Left colon (tissue), 2 donors: ENCODE measurements around the gene ACAP2. TPM values are rescaled to one million over a fixed set of nuclear protein-coding genes. Genes with fewer than 3 reads are reported as not detected.
"Not testable (repeated sequence)": the region's sequence is repeated elsewhere in the genome, so short reads cannot be mapped to it uniquely, and the experiment has no call there.

ENCODE experiments used
- ATAC-seq: fragments of 200-7000 bp; cut with Tn5 transposase; one replicate; pipeline ENCODE4 v1.9.1; 2020; ENCODE audit warnings: mild to moderate bottlenecking, moderate library complexity
- DNase-seq, 2 donors: peaks; one replicate each; pipeline ENCODE4 v3.0.0-alpha.2; 2020
- intact Hi-C, 2 donors: fragments of 100-400 bp; cut with DNase I in 1 of 2; cut with micrococcal nuclease in 1 of 2; formaldehyde crosslinking; loops; one replicate each; pipeline versions ENCODE4 v1.11.2 to v1.14.0; 2022; cut with DNase I, micrococcal nuclease
- total RNA-seq, 2 donors: library from RNA; stranded (reverse); fragmentation: NEBNext Ultra II Directional; extraction: Animal tissue kit (Norgen Biotek cat#: 25700); gene quantifications; one replicate each; pipeline ENCODE4 v1.2.1, GENCODE V29; 2021
- donor health status: DM: no; HTN: no; CAD: no.
- donor health status: DM: yes; HTN: yes; CAD: no.

Gene ACAP2
- total RNA-seq, 2 donors from 2014 or later: 63.5 to 67.9 TPM

- DNase-seq (no peak), ATAC-seq (no peak)
- intact Hi-C loops: no loop called here
Observed at GRCh38 chr3:195312714-195313113, 130.1 kb downstream of the ACAP2 start.

- ATAC-seq: no peak
- no peak for DNase-seq
- intact Hi-C loops: no loop called here
Observed at GRCh38 chr3:195307711-195308110, 135.1 kb downstream of the ACAP2 start.

DNA sequence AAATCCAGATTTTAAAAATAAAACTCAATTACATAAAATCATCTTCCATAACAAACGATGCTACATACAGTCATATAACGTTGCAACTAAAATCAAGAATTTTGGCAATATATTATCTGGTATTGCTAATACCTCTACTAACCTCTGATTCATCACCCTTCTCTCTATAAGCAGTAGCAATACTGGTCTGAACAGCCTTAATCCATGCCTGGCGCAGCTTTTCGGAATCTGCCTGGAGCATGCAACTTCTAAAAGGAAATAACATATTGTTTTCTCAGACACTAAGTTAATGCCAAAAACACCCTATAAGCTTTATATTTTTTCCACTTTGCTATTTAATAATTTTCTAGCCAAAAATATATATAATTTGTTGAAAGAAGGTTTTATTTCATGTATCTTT, 136.5 kb downstream of the ACAP2 start:
- no peak for ATAC-seq
- DNase-seq: no peak
- intact Hi-C loops: no loop called here

GRCh38 chr3:195302431-195302830, 140.4 kb downstream of the ACAP2 start:
- ATAC-seq (no peak), DNase-seq (no peak)
- intact Hi-C loops: no loop called here

- DNase-seq (no peak), ATAC-seq (no peak)
- intact Hi-C loops: no loop called here
Observed at GRCh38 chr3:195297446-195297845, 145.4 kb downstream of the ACAP2 start.

- ATAC-seq (no peak), DNase-seq (no peak)
- intact Hi-C loops: no loop called here
Observed at GRCh38 chr3:195296662-195297061, 146.2 kb downstream of the ACAP2 start.

DNA sequence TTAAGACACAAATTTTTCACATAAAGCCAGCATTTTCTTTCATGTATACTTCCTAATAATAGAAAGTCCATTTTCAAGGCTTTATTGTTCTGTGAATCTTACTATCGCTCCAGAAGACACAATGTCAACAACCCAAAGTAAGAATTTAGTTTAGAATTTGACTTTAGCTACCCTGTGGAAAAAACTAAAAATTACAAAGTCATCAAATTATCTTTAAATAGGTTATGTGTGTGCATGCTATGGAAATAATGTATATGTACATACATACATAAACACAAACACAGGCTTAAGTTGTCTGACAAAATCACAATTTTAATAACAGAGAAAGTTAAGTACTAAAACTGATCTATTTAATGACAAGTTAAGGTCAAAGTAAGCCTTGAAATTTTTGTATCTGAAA, 151.7 kb downstream of the ACAP2 start:
- intact Hi-C loops: no loop called here

DNA sequence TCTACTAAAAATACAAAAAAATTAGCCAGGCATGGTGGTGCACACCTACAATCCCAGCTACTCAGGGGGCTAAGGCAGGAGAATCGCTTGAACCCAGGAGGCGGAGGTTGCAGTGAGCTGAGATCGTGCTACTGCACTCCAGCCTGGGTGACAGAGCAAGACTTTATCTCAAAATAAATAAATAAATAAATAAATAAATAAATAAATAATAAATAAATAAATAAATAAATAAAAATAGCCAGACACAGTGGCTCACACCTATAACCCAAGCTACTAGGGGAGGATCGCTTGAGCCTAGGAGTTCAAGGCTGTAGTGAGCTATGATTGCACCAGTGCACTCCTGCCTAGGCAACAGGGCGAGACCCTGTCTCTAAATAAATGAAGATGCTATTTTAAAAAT, 152.2 kb downstream of the ACAP2 start:
- DNase-seq, ATAC-seq, intact Hi-C loops: not testable (repeated sequence)

More for the DNA sequence above, 151.7 kb downstream of the ACAP2 start:
- no peak for DNase-seq
- no peak for ATAC-seq

GRCh38 chr3:195286115-195286872, 156.5 kb downstream of the ACAP2 start:
- DNase-seq: no peak
- intact Hi-C loops: no loop called here
- ATAC-seq: peak; percentile 79

DNA sequence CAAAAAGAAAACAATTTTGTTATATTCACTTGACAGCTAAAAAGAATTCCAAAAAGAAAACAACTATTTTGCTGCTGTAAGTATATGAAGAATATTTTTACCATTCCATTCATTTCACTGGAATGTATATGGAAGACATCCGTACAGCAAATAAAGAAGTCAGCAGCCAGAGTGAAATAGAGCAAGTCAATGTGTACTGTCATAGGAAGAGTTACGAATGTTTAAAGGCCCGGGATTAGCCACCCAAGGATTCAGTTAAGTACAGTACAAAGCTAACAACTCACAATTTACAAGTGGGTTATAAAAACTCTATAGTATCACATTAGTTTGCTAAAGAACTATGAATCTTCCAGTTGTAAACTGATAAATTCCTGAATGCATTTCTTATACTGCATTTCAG, 157.4 kb downstream of the ACAP2 start:
- ATAC-seq: peak; percentile 71
- intact Hi-C loops: no loop called here
- no peak for DNase-seq

DNA sequence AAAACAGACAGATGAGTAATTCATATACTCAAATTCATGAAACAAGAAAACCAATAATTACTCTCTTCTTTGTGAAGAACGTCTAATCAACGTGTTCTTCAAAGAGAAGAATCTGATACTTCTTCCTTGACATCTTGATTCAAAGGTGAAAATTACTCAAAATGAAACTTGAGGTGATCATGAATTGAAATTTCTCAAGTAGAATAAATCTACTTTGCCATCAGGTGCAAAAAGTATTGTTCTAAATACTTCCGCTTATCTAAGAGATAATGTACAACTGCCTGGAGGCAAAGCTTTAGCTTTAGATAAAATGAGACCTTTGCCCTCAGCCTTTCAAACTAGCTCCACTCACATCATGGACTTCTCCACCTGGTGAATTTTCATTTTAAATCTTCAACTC, 158.0 kb downstream of the ACAP2 start:
- intact Hi-C loops: no loop called here
- DNase-seq (no peak), ATAC-seq (peak; percentile 85)

DNA sequence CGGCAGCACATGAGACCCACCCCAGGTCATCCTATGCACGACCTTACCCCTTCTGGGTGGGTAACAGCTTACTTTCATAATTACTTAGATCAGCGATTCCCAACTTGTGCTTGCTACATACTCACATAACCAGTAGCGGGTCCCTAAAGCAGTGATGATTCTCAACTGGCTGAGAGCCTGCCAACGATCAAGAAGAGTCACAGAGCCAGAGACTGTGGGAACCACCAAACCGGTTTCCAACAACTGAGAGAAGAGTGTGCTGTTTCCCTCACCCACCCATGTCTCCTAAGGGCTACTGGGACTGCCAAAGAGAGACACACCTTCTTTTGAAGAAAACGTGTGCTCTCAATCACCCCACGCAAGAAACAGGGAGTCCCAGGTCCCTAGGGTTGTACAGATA, 159.9 kb downstream of the ACAP2 start:
- DNase-seq: peak in 1 of 2 donors; percentile 39
- intact Hi-C loops: no loop called here
- peak; percentile 52 for ATAC-seq

DNA sequence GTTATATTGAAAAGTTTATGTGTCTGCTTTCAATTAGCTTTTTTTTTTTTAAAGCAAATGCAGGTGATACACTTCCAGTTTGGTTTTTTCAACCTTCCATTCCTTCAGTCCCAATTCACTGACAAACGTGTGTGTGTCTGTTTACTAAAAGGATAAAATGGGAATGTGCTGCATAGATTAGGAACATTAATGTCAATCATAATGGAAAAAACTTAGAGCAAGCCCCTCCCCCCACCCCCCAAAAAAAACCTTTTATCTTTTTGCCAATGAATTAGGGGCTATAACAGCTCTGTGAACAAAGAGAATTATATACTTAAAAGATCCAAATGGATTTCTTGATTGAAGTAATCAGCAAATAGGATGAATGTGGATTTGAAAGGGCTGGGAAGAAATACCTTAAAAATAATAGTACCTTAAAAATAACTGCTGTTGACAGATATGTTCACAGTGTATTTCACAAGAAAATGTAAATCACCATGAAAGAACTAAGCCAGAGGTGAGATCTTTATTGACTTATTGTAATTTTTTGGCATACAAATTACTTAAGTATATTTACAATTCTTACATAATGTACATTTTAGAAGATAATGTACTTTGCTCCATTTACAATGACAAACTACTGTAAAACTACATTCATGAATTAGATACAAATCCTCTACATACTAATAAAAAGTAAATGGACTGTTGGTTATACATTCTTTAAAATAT, 168.4 kb downstream of the ACAP2 start:
- intact Hi-C loops: loop anchor here in 1 of 2 donors (5.0 kb wide), 1 partner anchor 248 kb away; no protein-coding TSS in a partner anchor

DNA sequence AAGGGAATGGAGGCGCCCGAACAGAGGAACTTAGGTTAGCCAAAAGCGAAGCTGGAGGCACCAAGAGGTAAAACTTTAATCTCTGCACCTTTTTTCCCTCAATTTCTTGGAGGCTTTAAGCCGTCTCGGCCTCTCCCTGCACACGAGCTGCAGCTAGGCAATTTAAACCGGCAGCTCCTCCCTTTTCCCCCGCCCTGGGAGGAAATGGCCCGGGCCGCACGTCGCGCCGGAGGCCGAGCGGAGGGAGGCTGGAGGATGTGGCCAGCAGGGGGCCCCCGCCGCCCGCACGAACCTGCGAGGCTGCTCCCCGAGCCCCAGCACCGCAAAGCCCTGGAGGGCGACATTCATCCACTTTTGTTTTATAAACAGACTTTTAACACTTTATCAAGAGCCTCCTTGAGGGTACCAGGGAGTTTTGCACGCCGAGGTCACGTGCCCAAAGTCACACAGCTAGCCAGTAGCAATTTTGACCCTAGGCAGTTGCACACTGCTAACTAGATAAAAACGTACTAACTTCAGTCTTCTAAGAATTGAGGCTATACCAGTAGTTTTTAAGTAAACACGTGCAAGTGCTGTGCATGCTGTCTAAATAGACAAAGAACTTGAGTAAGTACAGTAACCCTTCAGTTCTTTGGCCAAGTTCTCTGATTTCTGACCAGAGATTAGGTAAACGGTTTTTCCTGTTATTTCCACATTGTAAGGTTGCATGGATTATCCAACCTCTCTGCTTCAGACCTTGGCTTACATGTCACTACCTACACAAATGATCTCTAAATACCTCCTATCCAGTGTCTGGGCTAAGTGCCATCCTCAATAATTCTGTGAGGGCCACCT, 171.2 kb downstream of the ACAP2 start:
- intact Hi-C loops: loop anchor here in 1 of 2 donors (5.0 kb wide), 1 partner anchor 251 kb away; no protein-coding TSS in a partner anchor
- DNase-seq (peak; percentile 87 to 93), ATAC-seq (peak; percentile 81)

More for the DNA sequence above, 168.4 kb downstream of the ACAP2 start:
- DNase-seq (no peak), ATAC-seq (no peak)

- DNase-seq (peak; percentile 86 to 94), ATAC-seq (peak; percentile 89)
- intact Hi-C loops: loop anchor here in 1 of 2 donors (5.0 kb wide), 1 partner anchor 251 kb away; no protein-coding TSS in a partner anchor
Observed at GRCh38 chr3:195270817-195271409, 171.9 kb downstream of the ACAP2 start, which contains the start of gene XXYLT1. TSS of gene XXYLT1 (minus strand) at chr3:195271159. CDS start at chr3:195271058, 101 bp downstream.

DNA sequence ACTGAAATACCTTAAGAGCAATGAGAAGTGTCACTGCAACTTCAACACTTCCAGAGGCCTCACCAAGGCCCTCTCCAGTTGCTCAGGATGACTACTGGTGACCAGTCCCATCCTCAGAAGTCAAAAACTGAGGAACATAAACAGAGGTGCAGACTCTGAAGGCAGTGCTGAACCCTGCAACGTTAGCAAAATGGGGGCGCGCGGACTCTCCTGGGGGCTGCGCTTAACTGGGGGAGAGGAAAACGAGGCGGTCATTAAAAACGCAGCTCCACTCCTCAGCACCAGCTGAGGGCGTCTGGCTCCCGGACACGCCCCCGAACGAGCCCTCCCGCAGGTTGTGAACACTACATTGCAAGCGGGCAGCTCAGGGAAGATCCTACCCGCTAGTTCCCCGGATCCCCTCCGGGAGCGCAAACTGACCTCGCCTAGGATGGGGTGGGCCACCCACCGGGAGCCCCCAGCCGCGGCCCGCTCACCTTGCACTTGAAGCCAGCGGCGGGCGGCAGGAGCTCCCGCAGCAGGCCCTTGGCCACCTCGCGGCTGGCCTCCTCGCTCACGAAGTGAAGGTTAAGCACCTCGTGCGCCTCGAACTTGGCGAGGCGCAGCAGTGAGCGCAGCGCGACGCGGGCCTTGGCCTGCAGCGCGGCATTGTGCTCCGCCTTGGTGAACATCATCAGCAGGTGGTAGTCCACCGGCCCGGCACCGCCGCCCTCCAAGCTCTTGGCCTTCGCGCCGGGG, 172.6 kb downstream of the ACAP2 start:
- peak; percentile 18 for ATAC-seq
- peak in 1 of 2 donors; percentile 64 for DNase-seq

DNA sequence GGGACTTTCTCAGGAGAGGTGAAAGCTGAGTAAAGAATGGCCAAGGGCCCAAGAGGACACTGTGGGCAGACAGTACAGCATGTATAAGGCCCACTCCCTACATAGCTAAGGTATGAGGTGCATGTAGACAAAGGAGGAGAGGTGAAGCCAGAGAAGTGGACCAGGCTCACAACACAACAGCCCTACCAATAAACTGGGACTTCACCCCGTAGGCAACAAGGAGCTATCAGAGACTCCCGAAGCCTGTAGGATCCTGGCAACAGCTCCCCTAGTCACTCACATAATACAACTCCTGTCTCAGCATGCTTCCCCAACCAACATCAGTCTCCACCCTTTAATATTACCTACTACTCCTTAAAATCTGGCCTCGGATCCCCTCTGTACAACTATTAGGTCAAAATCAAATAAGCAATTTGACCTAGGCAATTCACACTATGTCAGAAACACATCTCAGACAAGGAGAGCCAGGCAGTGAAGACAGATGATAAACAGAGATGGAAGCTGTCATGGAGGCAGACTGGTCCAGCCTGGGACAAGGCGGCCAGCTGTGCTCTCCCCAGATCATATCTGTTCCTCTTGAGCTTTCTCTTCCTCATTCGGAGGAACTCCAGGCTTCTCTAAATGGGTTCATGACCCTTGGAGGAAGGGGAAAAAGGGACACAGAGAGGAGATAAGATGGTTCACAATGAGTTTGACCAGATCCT, 173.3 kb downstream of the ACAP2 start:
- DNase-seq: no peak
- no peak for ATAC-seq
- intact Hi-C loops: loop anchor here (5.0 to 10.0 kb wide), 2 partner anchors 253 to 585 kb away; partner anchors contain the start of gene FAM43A (in 1 of the 2)

More for the DNA sequence above, 172.6 kb downstream of the ACAP2 start:
- intact Hi-C loops: loop anchor here in 1 of 2 donors (5.0 kb wide), 1 partner anchor 252 kb away; no protein-coding TSS in a partner anchor
